GM12878 (cell line): ENCODE results near the gene SMPDL3A. TPM values are rescaled to one million over a fixed set of nuclear protein-coding genes. Genes with fewer than 3 reads are reported as not detected.

Source experiments
- ATF2 ChIP-seq: IDR thresholded peaks from 2 replicates; pipeline ENCODE4 v1.6.1; 2012; ENCODE audit warnings: low read length, inconsistent platforms
- CEBPZ ChIP-seq: fragments of 150-350 bp; IDR thresholded peaks from 2 replicates; pipeline ENCODE4 v1.6.1; 2016; ENCODE audit warnings: low read depth, low read length
- EGR1 ChIP-seq, 2 experiments: IDR thresholded peaks; 1 replicate in 1 of 2; 2 replicates in 1 of 2; pipeline ENCODE4 v1.6.1; 2011 to 2012; ENCODE audit warnings: low read depth in 2 of 2, low read length in 2 of 2, borderline replicate concordance in 1 of 2, mild to moderate bottlenecking in 1 of 2, moderate library complexity in 1 of 2
- HDAC6 ChIP-seq: fragments of 200-600 bp; sonication (generic); IDR thresholded peaks from one replicate; pipeline ENCODE4 v1.8.0; 2017; ENCODE audit warnings: antibody characterized with exemption; ENCODE audit not compliant: unreplicated experiment
- JUNB ChIP-seq: IDR thresholded peaks from 2 replicates; pipeline ENCODE4 v1.6.1; 2016; ENCODE audit warnings: antibody characterized with exemption, mild to moderate bottlenecking
- MEF2B ChIP-seq: fragments of 450-650 bp; IDR thresholded peaks from 2 replicates; pipeline ENCODE4 v1.6.1; 2018; ENCODE audit warnings: mild to moderate bottlenecking, moderate library complexity; ENCODE audit not compliant: partially characterized antibody, poor library complexity, severe bottlenecking
- PBX3 ChIP-seq: IDR thresholded peaks from 2 replicates; pipeline ENCODE4 v1.6.1; 2011; ENCODE audit warnings: mild to moderate bottlenecking, low read depth, low read length, moderate library complexity; ENCODE audit not compliant: insufficient replicate concordance
- SMAD1 ChIP-seq: fragments of 450-650 bp; IDR thresholded peaks from 2 replicates; pipeline ENCODE4 v1.6.1; 2018; ENCODE audit warnings: mild to moderate bottlenecking, low read depth; ENCODE audit not compliant: partially characterized antibody
- ZNF592 ChIP-seq: fragments of 450-650 bp; IDR thresholded peaks from 2 replicates; pipeline ENCODE4 v1.6.1; 2017; ENCODE audit warnings: mild to moderate bottlenecking, moderate library complexity
- polyA plus RNA-seq, 11 experiments: library from polyadenylated mRNA; depleted of rRNA in 4 of 11; unstranded in 6 of 11; stranded (reverse) in 5 of 11; fragments of >200 nt; fragmentation: Nextera tagmentation in 4 of 11; fragmentation: Illumina TruSeq in 1 of 11; extraction: Ambion mirVana in 4 of 11; extraction: Trizol in 1 of 11; gene quantifications; 1 replicate in 1 of 11; 2 replicates in 10 of 11; pipeline versions ENCODE4 v1.2.1 to v1.2.3, GENCODE V29; 2011 to 2016; ENCODE audit warnings: inconsistent platforms in 2 of 11, missing spikeins in 2 of 11, low read depth in 1 of 11
- total RNA-seq, 4 experiments: library from RNA; depleted of rRNA in 3 of 4; stranded (reverse); fragments of >200 nt in 3 of 4; fragmentation: Illumina TruSeq in 1 of 4; extraction: Trizol in 1 of 4; gene quantifications; 2 replicates each; pipeline versions ENCODE4 v1.2.1 to v1.2.3, GENCODE V29; 2013 to 2021

The SMPDL3A gene
- total and polyA plus RNA-seq, 10 of the 15 experiments (the other 5 are each of a cell fraction or from before 2014, with no cell fraction given), result 0.05 to 0.91 (median 0.09) TPM; not detected in 3

- TF ChIP-seq ZNF592 (no peak), HDAC6 (no peak), SMAD1 (no peak), PBX3 (no peak), ATF2 (no peak), JUNB (no peak), EGR1 (IDR thresholded peaks at IDR 0.05; ENCODE audit: borderline replicate concordance in 1 of 2, low read depth in 2 of 2, low read length in 2 of 2) (no peak), CEBPZ (no peak), MEF2B (no peak)
These were observed 43.4 kb downstream of the SMPDL3A start (continued) for GRCh38 chr6:122832459-122832858.
